Measurements from ENCODE around the gene SEMA6B. TPM values are rescaled to one million over a fixed set of nuclear protein-coding genes. Genes with fewer than 3 reads are reported as not detected.

SEMA6B gene
- total RNA-seq, 6 experiments from 2014 or later = 0.05 to 0.30 (median 0.21) TPM

DNA sequence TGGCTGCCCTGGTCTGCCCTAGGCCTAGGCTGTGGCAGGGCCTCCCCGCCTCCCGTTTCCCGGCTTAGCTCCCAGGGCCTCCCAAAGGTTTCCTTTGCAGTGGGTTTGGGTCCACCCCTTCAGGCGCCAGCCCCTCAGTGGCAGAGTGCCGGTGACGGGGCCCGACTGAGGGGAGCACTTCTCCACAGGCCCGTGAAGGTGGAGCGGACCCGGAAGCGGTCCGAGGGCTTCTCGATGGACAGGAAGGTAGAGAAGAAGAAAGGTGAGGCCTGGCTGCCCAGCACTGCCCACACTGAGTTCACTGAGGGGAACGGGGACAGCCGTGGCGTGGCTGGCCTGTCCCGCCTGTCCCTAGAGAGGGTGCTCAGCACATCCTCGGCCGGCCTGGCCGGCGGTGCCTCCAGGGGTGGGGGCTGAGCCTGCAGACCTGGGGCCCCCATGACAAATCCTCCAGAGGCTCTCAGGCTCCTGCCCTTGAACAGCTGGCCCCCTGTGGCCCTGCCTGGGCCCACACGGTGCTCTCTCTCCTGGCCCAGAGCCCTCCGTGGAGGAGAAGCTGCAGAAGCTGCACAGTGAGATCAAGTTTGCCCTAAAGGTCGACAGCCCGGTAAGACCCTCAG, 61.6 kb downstream of the SEMA6B start:
- DNase-seq = no peak
- Mint-ChIP-seq H3K9me3 (no peaks in the 10 kb centered on the region), H3K4me3 (no peak overlapping the region), H3K27ac (no peak overlapping the region), H3K36me3 (ENCODE audit: low read depth) (no peaks in the 10 kb centered on the region), H3K4me1 (ENCODE audit: low read depth) (no peaks in the 10 kb centered on the region), H3K27me3 (ENCODE audit: insufficient read depth) (peaks cover 3% of the 10 kb centered on the region)
- TF ChIP-seq, protein P1, sequence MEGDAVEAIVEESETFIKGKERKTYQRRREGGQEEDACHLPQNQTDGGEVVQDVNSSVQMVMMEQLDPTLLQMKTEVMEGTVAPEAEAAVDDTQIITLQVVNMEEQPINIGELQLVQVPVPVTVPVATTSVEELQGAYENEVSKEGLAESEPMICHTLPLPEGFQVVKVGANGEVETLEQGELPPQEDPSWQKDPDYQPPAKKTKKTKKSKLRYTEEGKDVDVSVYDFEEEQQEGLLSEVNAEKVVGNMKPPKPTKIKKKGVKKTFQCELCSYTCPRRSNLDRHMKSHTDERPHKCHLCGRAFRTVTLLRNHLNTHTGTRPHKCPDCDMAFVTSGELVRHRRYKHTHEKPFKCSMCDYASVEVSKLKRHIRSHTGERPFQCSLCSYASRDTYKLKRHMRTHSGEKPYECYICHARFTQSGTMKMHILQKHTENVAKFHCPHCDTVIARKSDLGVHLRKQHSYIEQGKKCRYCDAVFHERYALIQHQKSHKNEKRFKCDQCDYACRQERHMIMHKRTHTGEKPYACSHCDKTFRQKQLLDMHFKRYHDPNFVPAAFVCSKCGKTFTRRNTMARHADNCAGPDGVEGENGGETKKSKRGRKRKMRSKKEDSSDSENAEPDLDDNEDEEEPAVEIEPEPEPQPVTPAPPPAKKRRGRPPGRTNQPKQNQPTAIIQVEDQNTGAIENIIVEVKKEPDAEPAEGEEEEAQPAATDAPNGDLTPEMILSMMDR (IDR thresholded peaks at IDR 0.05) = no peak

DNA sequence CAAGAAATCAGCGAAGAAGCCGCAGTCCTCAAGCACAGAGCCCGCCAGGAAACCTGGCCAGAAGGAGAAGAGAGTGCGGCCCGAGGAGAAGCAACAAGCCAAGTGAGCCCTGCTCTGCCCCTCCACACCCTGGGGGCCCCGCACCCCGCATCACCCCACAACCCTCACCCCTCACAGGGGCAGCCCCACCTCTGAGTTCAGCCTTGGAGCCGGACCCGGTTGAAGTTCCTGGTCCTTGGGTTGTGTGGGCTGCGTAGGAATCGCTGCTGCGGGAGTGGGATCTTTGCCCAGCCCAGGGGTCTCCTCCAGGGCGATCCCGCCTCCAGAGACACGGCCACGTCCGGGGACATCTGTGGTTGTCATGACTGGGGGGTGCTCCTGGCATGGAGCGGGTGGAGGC, 63.2 kb downstream of the SEMA6B start:
- TF ChIP-seq, protein P1 (IDR thresholded peaks at IDR 0.05) = no peak
- Mint-ChIP-seq H3K9me3 (no peaks in the 10 kb centered on the region), H3K4me1 (ENCODE audit: low read depth) (no peaks in the 10 kb centered on the region), H3K27me3 (ENCODE audit: insufficient read depth) (peaks cover 3% of the 10 kb centered on the region), H3K36me3 (ENCODE audit: low read depth) (no peaks in the 10 kb centered on the region), H3K4me3 (no peak overlapping the region), H3K27ac (no peak overlapping the region)
- DNase-seq = no peak

DNA sequence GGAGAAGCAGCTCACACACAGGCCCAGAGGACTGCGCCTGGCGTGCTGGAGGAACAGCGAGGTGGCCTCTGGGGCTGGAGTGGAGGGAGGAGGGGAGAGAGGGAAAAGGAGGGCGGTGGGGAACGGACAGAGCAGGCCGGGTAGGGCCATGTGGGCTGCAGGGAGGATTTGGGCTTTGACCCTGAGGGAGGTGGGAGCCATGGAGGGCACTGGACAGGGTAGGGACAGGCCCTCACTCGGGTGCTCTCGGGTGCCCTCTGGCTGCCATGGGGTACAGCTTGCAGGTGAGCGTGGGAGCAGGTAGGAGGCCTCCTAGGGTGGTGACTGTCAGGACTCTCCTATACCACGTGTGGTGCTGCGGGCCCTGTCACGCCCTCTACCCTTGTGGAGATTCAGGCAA, 64.0 kb downstream of the SEMA6B start:
- peaks cover 3% of the 10 kb centered on the region for H3K36me3 Mint-ChIP-seq (ENCODE audit: low read depth)
- no peaks in the 10 kb centered on the region for H3K4me1 Mint-ChIP-seq (ENCODE audit: low read depth)
- no peak overlapping the region for H3K27ac Mint-ChIP-seq
- H3K9me3 Mint-ChIP-seq = no peaks in the 10 kb centered on the region
- TF ChIP-seq, protein P1 (IDR thresholded peaks at IDR 0.05) = peak; percentile 15; the same call in 1 of the 2 replicates
- DNase-seq = no peak
- H3K27me3 Mint-ChIP-seq (ENCODE audit: insufficient read depth) = peaks cover 3% of the 10 kb centered on the region
- no peak overlapping the region for H3K4me3 Mint-ChIP-seq

DNA sequence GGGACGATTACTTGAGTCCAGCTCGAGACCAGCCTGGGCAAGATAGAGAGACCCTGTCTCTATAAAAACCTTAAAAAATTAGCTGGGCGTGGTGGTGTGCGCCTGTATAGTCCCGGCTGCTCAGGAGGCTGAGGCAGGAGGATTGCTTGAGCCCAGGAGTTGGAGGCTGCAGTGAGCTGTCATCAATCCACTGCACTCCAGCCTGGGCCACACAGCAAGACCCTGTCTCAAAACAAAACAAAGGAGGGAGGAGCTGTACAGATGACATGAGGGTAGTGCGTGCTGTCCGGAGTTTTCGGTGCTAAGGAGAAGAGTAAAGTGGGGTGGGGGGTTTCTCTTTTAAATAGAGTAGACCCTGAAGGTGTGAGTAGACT, 64.8 kb downstream of the SEMA6B start:
- Mint-ChIP-seq H3K4me3 (no peak overlapping the region), H3K9me3 (no peaks in the 10 kb centered on the region), H3K36me3 (ENCODE audit: low read depth) (peaks cover 9% of the 10 kb centered on the region), H3K27ac (no peak overlapping the region), H3K27me3 (ENCODE audit: insufficient read depth) (peaks cover 3% of the 10 kb centered on the region), H3K4me1 (ENCODE audit: low read depth) (no peaks in the 10 kb centered on the region)
- no peak for DNase-seq
- TF ChIP-seq, protein P1 (IDR thresholded peaks at IDR 0.05) = no peak

DNA sequence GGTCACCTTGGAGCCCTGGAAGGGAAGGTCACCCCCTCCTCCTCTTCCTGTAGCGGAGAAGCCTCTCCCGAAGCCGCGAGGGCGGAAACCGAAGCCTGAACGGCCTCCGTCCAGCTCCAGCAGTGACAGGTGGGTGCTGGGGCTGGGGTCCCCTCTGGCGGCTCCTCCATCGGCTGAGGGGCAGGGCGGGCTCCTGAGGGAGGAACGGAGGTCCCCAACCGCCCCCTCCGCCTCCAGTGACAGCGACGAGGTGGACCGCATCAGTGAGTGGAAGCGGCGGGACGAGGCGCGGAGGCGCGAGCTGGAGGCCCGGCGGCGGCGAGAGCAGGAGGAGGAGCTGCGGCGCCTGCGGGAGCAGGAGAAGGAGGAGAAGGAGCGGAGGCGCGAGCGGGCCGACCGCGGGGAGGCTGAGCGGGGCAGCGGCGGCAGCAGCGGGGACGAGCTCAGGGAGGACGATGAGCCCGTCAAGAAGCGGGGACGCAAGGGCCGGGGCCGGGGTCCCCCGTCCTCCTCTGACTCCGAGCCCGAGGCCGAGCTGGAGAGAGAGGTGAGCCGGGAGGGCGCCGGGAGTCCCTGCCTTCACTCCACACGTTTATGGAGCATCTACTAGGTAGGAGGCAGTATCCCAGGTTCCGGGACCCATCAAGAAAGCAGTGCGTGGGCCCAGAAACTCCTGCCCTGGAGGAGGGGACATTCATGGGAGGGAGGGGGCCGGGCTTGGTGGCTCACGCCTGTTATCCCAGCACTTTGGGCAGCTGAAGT, 65.4 kb downstream of the SEMA6B start:
- peaks cover 13% of the 10 kb centered on the region for H3K36me3 Mint-ChIP-seq (ENCODE audit: low read depth)

More for the DNA sequence above, 65.4 kb downstream of the SEMA6B start:
- H3K9me3 Mint-ChIP-seq = no peaks in the 10 kb centered on the region
- no peak overlapping the region for H3K4me3 Mint-ChIP-seq
- H3K4me1 Mint-ChIP-seq (ENCODE audit: low read depth) = no peaks in the 10 kb centered on the region
- DNase-seq = no peak
- H3K27ac Mint-ChIP-seq = no peak overlapping the region
- TF ChIP-seq, protein P1 (IDR thresholded peaks at IDR 0.05) = no peak
- H3K27me3 Mint-ChIP-seq (ENCODE audit: insufficient read depth) = no peaks in the 10 kb centered on the region

All from HFFc6 (cell line).